GM18868 (cell line): ENCODE data around the gene NR3C2.

Experiments used
- ATAC-seq: cut with Tn5 transposase; IDR thresholded peaks from one replicate; pipeline ENCODE4 v1.9.1; 2021; ENCODE audit warnings: mild to moderate bottlenecking, moderate library complexity; ENCODE audit not compliant: unreplicated experiment

The NR3C2 gene

DNA sequence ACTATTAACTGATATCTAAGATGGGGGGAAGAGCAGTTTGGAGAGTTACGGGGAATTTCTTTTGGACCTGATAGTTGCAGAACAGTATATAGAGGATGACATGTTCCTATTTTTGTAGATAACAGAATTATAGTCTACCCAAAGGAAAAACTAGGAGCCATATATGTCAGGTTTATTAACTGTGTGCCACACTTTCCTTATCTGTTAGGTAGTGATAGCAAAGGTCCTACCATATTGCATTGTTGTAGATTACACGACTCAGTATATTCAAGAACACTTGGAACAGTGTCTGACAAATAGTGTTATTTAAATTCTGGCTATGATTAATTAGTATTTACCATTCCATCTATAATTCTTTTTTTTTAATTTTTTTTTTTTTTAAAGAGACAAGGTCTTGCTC is 175.3 kb downstream of the NR3C2 start:
- no peak for ATAC-seq

DNA sequence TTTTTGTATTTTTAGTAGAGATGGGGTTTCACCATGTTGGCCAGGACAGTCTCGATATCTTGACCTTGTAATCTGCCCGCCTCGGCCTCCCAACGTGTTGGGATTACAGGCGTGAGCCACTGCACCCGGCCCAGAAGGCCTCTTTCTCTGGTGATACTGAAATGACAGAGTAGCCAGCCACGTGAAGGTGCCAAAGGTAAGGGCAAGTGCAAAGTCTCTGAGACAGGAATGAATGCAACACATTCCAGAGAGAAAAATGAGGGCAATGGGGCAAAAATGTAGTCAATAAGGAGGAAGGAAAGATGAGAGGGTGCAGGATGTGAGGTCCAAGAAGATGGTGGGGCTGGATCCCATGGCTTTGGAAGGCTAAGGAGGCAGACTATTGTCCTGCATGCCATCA is 176.0 kb downstream of the NR3C2 start:
- ATAC-seq, result no peak

DNA sequence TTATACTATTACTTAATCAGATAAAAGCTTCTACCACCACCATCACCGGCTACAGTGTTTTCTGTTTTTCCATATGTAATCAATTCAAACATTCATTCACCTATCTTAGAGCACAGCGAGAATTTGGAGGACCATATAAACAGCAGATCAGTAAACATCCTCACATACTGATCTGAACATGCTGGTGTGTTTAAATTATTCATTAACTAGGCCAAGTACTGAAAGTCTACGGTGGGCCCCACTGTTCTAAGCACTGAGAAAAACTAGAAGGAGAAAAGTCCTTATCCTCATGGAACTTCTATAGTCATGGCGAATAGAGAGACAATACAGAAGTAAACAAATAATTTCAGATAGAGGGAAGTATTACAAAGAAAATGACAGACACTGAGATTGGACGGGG is 176.6 kb downstream of the NR3C2 start:
- no peak for ATAC-seq

DNA sequence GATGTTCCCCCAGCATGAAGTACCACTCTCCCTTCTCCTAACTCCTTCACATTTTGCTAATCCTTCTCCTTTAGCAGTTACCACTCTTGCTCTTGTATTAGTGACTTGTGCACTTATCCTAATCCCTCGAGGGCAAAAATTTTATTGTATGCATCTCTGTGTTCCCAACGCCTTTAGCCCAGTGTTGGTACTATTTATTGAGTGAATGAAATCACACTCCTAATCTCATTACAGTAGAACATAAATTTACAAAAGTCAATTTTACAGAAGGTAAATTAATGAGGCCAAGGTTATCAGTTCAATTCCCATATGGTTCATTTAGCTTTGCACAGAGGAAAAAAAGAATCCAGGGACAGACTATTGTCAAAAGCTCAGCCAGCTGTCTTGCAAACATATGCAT is 178.4 kb downstream of the NR3C2 start:
- no peak for ATAC-seq

DNA sequence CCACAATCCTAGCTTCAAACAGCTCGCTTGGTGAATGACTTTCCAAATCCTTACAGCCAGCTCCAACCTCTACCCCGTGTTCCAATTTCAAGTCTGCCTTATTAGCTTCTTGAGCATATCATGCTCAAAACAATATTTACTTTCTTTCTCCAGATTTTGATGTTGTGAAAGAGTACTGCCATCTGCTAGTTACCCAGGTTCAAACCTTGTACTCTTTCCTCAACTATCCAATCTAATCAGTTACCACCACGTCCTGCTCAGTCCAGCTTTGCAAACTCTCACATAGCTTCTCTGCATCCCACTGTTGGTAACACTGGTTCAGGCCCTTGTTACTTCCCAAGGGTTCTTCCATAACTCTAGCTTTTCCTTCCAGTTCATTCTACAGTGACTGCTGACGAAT is 179.1 kb downstream of the NR3C2 start:
- no peak for ATAC-seq

DNA sequence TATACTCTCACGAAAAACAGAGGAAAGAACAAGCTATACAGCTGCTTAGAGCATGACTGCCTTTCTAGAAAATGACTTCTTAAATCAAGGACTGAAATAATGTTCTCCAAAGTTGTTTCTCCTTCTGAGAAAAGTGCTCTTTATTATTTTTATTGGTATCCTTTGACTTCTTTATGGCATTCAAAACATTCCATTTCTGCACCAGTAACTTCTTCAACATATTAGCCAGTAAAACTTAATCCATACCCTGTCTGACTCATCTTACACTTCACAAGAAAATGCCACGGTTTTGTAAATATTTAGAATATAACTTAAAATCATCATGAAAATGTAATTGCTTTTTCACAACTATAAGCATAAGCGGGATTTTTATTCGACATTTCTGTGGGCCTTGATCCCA is 180.4 kb downstream of the NR3C2 start:
- no peak for ATAC-seq

DNA sequence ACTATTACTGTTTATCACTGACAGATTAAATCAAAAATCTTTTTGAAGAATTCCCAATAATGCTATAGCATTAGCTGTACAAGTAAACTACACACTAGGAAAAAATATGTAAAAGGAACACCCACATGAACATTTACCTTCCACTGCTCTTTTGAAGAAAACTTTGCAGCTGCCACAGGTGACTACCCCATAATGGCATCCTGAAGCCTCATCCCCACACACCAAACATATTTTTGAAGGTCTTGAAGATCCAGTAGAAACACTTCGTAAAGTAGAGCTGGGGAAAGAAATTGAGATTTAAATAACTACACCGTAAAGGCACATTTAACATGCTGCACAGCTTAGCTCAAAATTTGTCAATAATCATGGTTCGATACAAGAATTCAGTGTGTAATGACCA is 182.4 kb downstream of the NR3C2 start:
- ATAC-seq, result no peak

DNA sequence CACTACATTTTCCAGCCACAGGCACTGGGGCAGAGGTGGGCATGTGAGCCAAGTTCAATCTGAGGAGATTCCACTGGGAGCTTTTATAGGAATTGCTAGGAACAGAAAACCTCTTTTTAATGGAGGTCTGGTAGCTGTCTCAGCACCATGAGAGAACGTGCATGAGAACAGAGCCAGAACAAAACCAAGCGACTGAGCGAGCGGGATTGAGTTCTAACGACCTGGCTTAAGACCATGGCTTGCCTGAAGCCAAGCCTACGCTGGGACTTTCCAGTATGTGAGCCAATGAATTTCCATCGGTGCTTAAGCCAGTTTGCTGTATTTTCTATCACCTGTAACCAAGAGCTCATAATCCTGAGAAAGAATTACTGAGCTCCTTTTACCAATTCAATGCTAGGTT is 183.7 kb downstream of the NR3C2 start:
- no peak for ATAC-seq

DNA sequence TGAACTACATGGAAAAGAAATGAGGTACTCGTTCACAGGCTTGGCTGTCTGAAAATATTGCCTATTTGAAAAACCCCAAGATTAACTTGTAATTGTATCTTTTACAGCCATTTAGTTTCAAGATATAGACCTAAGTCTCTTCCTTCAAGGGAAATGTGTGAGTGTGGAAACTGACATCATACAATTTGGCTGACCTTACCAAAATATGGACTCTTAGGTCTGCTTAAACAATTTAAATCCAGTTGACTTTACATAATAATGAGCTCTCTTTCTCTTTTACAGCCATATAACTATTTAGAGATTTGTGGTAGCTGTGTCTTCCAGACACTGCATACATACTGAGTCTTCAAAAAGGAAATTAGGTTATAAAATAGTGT is 186.9 kb downstream of the NR3C2 start:
- no peak for ATAC-seq

DNA sequence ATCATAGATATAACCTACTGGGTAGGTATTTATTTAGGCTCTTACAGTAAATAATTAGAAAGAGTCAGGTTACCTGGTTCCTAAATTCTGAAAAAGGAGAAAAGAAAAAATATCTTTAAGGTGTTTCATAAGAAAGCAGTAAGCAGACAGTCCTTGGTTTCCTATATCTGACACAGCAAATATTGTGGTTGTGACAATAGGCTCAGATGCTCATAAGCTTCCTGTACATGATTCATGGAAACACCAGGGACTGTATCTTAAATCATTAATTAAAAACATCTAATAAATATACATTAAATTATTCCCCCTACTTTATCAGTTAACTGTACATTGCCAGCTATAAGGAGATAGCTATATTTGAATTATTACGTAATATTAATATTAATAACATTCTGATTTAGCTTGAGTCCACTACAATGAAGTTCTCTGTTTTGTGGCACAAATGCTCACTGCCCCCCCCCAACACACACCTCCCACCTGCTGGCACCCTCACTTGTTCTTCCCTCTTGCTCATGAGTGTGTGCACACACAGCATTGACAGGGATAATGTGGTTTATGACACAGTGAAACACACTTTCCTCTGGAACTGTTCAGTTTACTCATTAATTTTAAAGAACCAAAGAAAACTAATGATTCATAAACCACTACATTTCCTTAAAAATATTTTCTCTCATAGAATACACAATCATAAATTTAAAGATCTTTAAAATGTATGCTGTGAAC is 187.4 kb downstream of the NR3C2 start:
- ATAC-seq, result no peak

DNA sequence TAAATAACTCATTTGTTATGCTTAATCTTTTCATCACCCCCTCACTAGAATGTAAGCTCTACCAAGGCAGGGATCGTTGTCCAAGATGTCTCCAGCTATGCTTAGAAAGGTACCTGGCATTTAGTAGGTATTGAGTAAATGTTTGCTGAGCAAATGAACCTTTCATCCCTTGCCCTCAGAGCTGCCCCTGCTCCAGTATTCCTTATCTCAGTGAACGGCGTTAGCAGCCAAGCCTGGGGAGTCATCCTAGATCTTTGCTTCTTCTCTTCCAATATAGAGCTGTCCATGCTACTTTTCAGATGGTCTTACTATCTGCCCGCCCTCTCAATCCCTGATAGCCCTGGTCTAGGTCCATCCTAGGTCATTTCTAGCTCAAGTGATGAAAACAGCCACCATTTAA is 188.4 kb downstream of the NR3C2 start:
- ATAC-seq, result no peak

DNA sequence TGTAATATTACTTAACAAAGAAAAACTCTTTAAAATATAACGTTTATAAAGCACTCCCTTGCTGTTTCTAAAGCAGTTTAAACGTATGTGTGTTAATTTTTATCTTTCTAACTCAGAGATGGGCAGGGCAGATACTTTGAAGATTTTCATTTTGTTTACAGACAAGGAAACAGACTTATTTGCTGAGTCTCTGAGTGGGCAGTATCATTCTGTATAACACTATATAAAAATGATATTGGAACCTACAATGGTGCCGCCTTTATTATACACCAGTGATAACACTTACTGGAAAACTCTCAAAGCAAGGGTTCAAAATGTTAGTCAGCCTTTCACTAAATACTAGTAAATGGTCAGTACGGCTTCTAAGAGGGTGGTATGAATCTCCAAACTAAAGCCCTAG is 193.4 kb downstream of the NR3C2 start:
- no peak for ATAC-seq

DNA sequence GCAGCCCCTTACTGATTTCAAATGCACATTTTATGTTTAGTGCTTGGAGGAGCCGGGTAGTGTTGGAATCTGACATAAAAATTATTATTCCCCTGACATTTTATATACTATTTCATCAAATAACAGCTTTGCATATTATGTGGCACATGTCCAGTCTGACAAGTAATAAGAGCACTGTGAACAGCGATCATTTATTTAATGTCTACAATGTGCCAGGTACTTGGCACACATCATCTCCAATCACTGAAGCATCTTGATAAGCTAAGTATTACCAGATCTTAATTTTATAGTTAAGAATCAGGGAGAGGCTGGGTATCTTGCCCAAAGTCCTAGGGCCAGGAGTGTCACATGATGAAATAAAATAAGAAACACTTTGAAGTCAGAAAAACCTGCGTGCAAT is 197.2 kb downstream of the NR3C2 start:
- ATAC-seq, result no peak

DNA sequence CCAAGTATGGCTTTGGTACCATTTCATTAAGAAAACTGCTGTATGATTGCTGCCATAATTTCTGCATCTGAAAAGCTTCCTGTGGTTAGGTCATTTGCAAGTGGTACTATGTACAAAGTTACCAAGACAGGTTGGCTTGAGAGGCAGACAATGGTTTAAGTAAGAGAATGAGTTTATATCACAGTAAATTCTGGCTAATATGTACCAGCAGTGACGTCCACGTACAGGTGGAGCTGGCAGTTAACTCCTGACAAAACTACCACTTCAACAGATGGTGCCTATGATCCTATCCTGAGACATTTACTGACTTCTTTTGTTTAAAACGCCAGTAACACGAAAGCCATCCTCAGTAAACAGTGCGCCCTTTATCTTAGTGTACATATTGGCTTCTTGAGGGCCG is 198.4 kb downstream of the NR3C2 start:
- no peak for ATAC-seq

DNA sequence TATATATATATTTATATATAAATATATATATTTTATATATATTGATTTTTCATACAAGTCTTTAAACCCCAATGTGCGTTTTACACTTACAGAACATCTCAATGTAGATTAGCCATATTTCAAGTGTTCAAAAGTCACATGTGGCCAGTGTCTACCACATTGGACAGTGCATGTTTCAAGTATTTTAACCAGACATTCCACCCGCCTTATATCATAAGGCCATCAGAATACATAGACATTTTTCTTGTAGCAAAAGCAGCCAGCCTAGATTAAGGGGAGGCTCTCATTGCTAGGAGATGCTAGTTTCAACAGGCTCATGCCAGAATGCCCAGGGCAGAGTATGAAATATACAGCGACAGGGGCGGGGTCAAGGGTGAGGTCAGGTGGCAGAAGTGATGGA is 202.0 kb downstream of the NR3C2 start:
- no peak for ATAC-seq

DNA sequence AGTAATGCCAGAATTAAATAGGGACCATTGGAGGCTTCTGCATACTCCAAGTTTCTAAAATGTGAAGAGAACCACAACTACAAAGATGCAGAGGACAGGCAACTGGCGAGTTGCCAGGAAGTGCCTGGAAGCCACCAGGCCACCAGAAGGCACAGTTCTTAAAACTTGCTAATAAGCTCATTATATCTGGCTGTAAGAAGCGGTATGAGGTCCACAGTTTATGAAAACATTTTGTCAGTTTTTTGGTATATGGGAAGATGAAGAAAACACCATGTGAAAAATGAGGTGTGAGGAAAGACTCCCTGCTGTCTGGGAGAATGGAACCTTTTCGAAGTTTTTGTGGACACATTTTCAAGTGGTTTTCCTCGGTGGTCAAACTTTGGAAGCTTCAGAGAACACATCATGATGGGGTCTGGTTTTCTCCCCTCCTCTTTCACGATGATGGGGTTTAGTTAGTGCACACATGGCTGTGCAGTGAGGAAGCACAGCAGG is 202.7 kb downstream of the NR3C2 start:
- no peak for ATAC-seq

DNA sequence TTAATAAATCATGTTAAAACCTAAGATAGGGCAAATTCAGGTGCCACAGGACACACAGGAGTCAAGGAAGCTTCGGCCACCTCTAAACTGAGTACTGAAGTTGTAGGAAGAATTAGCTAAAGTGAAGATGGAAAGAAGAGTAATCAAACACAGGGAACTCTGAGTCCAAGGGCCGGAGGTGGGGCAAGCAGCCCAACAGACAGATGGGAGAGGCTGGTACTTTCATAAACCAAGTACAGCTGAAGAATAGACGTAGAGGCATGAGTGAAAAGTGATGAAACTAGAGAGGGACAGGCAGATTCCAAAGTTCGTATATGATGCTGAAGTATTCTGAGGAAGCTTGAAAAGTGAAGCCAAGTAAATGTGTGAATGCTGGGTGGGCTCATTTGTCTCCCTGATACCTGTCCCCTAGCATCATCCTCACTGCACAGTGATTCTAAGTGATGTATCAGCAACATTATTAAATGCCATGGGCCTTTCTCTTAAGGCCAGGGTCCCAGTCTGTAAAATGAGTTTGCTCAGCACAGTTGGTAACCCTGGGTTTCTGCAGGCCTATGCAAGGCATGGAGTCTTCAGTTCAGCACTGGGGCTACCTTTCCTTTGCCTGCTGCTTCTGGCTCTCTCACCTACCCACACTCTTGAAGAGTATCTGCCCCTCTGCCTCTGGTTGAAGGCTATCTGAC is 203.3 kb downstream of the NR3C2 start:
- ATAC-seq, result no peak

DNA sequence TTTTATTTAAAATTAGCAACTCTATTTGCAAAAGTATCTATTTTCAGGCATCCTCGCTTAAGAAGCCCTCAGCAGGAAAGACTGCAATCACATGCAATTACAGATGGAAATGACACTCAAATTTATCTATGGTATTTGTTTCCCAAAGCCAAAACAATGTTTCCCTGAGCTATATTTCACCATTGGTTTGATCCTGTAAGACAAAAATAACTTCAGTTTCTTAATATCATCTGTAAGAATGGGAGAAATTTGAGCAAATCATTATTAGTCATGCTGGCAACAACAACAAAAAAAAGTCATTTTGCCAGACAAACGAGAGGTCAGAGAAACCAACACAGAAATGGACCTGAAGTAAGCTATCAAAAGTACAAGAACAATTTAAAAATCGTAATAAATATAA is 204.1 kb downstream of the NR3C2 start:
- ATAC-seq, result no peak

DNA sequence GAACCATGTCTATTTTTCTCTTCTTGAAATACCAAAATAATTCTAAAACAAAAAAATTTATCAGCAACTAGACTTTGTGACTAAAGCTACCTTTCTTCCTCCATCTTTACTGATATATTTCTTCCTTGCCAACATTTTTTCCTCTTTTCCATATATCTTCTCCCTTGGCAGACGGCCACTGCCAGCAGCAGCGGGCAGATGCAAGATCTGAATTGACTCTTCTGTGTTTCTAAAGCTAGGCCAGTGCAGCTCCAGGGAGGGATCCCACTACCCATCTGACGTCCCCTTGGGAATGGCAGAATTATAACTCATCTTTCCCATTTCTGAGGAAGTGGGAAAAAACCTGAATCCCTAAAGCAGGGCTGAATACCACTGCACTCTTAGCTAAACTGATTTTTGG is 206.4 kb downstream of the NR3C2 start:
- ATAC-seq, result no peak

DNA sequence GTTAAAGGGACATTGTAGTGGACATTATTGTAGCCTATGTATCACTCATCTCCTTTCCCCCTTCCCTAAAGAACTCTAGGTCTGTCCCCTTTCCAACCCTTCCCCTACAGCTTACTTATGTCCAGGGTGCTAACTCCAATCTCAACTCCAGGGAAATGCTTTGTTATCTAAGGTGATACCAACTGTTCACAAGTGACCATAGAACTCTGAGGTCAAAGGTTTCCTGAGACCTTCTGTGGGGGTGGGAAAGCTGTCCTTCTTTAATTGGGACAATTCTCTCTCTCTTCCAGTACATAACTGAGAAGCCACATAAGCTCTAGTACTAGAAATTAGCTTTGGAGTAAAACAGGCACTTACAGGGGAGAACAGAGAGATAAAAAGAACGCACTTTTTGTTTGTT is 212.4 kb downstream of the NR3C2 start:
- ATAC-seq, result no peak

DNA sequence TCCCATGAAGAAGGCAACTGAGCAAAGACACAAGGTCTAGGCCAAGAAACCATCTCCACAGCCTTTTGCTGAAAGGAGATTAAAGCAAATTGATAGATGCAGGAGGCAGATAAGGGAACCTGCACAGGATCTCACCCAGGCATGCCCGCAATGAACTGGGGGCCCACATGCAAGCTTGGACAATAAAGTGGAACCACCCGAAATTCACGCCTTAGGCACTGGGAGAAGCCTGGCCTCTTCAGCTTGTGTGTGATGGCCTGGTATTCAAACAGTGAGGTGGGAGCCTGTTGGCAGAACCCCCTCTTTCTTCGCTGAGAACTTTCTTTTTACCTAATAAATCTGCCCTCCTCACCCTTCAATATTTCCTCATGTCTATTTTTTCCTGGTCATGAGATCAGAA is 213.2 kb downstream of the NR3C2 start:
- no peak for ATAC-seq

DNA sequence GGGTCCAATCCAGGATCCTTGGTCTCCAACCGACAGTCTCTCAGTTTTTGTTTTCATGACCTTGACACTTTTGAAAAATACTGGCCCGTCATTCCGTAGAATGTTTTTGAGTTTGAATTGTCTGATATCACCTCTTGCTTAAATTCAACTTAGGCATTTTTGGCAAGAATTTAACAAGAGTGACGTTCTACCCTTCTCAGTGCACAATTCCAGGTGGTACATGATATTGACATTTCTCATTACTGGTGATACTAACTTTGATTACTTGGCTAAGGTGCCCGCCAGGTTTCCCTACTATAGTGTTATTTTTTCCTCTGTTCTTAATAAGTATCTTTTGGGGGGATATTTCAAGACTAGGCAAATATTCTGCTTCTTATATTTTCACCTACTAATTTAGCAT is 215.1 kb downstream of the NR3C2 start:
- no peak for ATAC-seq

DNA sequence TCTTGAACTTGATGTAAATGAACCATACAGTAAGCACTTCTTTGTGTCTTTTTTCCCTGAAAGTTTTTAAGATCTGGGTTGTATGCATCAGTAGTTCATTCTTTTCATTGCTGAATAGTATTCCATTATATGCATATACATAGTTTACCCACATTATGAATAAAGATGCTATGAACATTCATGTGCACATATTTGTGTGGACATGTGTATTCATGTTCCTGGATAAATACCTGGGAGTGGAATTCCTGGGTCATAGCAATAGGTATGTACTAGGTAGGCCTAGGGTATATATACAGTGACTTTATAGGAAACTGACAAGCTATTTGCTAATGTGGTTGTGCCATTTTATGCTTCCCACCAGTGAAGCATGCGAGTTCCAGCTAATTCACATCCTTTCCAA is 215.9 kb downstream of the NR3C2 start:
- no peak for ATAC-seq
